ENCODE measurements around the gene DRAM1. TPM values are rescaled to one million over a fixed set of nuclear protein-coding genes. Genes with fewer than 3 reads are reported as not detected.

The DRAM1 gene
- total RNA-seq, 3 donors from 2014 or later (not counting 1 experiment from before 2014, with no cell fraction given) = 9.8 to 10.5 (median 10.0) TPM

- Histone ChIP-seq H3K36me3 (ENCODE audit: control insufficient read depth, insufficient read depth, low read length) (no peaks in the 10 kb centered on the region), H3K4me3 (ENCODE audit: low read length) (no peak overlapping the region), H3K27ac (ENCODE audit: low read length) (no peak overlapping the region), H3K4me1 (ENCODE audit: control insufficient read depth, insufficient read depth, low read length) (peaks cover 7% of the 10 kb centered on the region), H3K27me3 (ENCODE audit: control insufficient read depth, insufficient read depth, low read length) (no peaks in the 10 kb centered on the region), H3K9me3 (ENCODE audit: control insufficient read depth, insufficient read depth, low read length) (no peaks in the 10 kb centered on the region)
- no peak for DNase-seq
- ATAC-seq = no peak
- no peak for TF ChIP-seq CTCF (IDR thresholded peaks at IDR 0.05)
- H3K27me3 Mint-ChIP-seq (ENCODE audit: low read depth in 2 of 2) = no peaks in the 10 kb centered on the region
- H3K4me1 Mint-ChIP-seq = peaks cover 4 to 10% of the 10 kb centered on the region in 2 donors
- intact Hi-C loops (cut with micrococcal nuclease) = no loop called here
- H3K9me3 Mint-ChIP-seq = no peaks in the 10 kb centered on the region
- no peak overlapping the region for H3K27ac Mint-ChIP-seq
- WGBS (ENCODE audit: insufficient coverage) = 91% methylated on average over 3 of the region's 3 CpGs
- no peak overlapping the region for H3K4me3 Mint-ChIP-seq
- no peaks in the 10 kb centered on the region for H3K36me3 Mint-ChIP-seq
Measured at GRCh38 chr12:101919447-101919846, 42.1 kb downstream of the DRAM1 start.

GRCh38 chr12:101920906-101921305 is 43.5 kb downstream of the DRAM1 start:
- peaks cover 7% of the 10 kb centered on the region for H3K4me1 ChIP-seq (ENCODE audit: control insufficient read depth, insufficient read depth, low read length)
- H3K4me3 Mint-ChIP-seq = no peak overlapping the region
- no peaks in the 10 kb centered on the region for H3K9me3 Mint-ChIP-seq
- H3K4me3 ChIP-seq (ENCODE audit: low read length) = no peak overlapping the region
- no peaks in the 10 kb centered on the region for H3K27me3 Mint-ChIP-seq (ENCODE audit: low read depth in 2 of 2)
- peaks cover 4 to 10% of the 10 kb centered on the region in 2 donors for H3K4me1 Mint-ChIP-seq
- H3K27ac Mint-ChIP-seq = no peak overlapping the region
- no peak for ATAC-seq
- H3K36me3 ChIP-seq (ENCODE audit: control insufficient read depth, insufficient read depth, low read length) = no peaks in the 10 kb centered on the region
- TF ChIP-seq CTCF (IDR thresholded peaks at IDR 0.05) = no peak
- H3K36me3 Mint-ChIP-seq = no peaks in the 10 kb centered on the region
- WGBS (ENCODE audit: insufficient coverage) = 100% methylated on average over 1 of the region's 2 CpGs
- DNase-seq = no peak
- peaks cover 2% of the 10 kb centered on the region for H3K9me3 ChIP-seq (ENCODE audit: control insufficient read depth, insufficient read depth, low read length)
- H3K27me3 ChIP-seq (ENCODE audit: control insufficient read depth, insufficient read depth, low read length) = no peaks in the 10 kb centered on the region
- intact Hi-C loops (cut with micrococcal nuclease) = no loop called here
- H3K27ac ChIP-seq (ENCODE audit: low read length) = no peak overlapping the region

- DNase-seq (no peak), ATAC-seq (no peak)
- Mint-ChIP-seq H3K27me3 (ENCODE audit: low read depth in 2 of 2) (peaks cover 0 to 4% of the 10 kb centered on the region in 2 donors), H3K4me1 (peaks cover 0 to under 1% of the 10 kb centered on the region in 2 donors), H3K9me3 (no peaks in the 10 kb centered on the region), H3K27ac (no peak overlapping the region), H3K4me3 (no peak overlapping the region), H3K36me3 (no peaks in the 10 kb centered on the region)
- Histone ChIP-seq H3K4me3 (ENCODE audit: low read length) (no peak overlapping the region), H3K9me3 (ENCODE audit: control insufficient read depth, insufficient read depth, low read length) (peaks cover 2% of the 10 kb centered on the region), H3K27me3 (ENCODE audit: control insufficient read depth, insufficient read depth, low read length) (no peaks in the 10 kb centered on the region), H3K36me3 (ENCODE audit: control insufficient read depth, insufficient read depth, low read length) (no peaks in the 10 kb centered on the region), H3K4me1 (ENCODE audit: control insufficient read depth, insufficient read depth, low read length) (no peaks in the 10 kb centered on the region), H3K27ac (ENCODE audit: low read length) (no peak overlapping the region)
- no peak for TF ChIP-seq CTCF (IDR thresholded peaks at IDR 0.05)
- 91% methylated on average over 8 of the region's 8 CpGs for WGBS (ENCODE audit: insufficient coverage)
- intact Hi-C loops (cut with micrococcal nuclease) = no loop called here
Measured at GRCh38 chr12:101923045-101923718, 45.8 kb downstream of the DRAM1 start.

- 75% methylated on average over 1 of the region's 3 CpGs for WGBS (ENCODE audit: insufficient coverage)
Measured at GRCh38 chr12:101924618-101925017, 47.2 kb downstream of the DRAM1 start.

More at GRCh38 chr12:101924618-101925017, 47.2 kb downstream of the DRAM1 start:
- no peak for TF ChIP-seq CTCF (IDR thresholded peaks at IDR 0.05)
- intact Hi-C loops (cut with micrococcal nuclease) = no loop called here
- Histone ChIP-seq H3K27me3 (ENCODE audit: control insufficient read depth, insufficient read depth, low read length) (no peaks in the 10 kb centered on the region), H3K4me3 (ENCODE audit: low read length) (no peak overlapping the region), H3K36me3 (ENCODE audit: control insufficient read depth, insufficient read depth, low read length) (no peaks in the 10 kb centered on the region), H3K4me1 (ENCODE audit: control insufficient read depth, insufficient read depth, low read length) (no peaks in the 10 kb centered on the region), H3K27ac (ENCODE audit: low read length) (no peak overlapping the region), H3K9me3 (ENCODE audit: control insufficient read depth, insufficient read depth, low read length) (peaks cover 2% of the 10 kb centered on the region)
- Mint-ChIP-seq H3K36me3 (no peaks in the 10 kb centered on the region), H3K9me3 (no peaks in the 10 kb centered on the region), H3K4me3 (no peak overlapping the region), H3K27me3 (ENCODE audit: low read depth in 2 of 2) (peaks cover 0 to 5% of the 10 kb centered on the region in 2 donors), H3K27ac (no peak overlapping the region), H3K4me1 (no peaks in the 10 kb centered on the region)
- no peak for ATAC-seq
- no peak for DNase-seq
